ENCODE data around the gene PTDSS2.
"Not testable (repeated sequence)": the region's sequence is repeated elsewhere in the genome, so short reads cannot be mapped to it uniquely, and the experiment has no call there.

The PTDSS2 gene

DNA sequence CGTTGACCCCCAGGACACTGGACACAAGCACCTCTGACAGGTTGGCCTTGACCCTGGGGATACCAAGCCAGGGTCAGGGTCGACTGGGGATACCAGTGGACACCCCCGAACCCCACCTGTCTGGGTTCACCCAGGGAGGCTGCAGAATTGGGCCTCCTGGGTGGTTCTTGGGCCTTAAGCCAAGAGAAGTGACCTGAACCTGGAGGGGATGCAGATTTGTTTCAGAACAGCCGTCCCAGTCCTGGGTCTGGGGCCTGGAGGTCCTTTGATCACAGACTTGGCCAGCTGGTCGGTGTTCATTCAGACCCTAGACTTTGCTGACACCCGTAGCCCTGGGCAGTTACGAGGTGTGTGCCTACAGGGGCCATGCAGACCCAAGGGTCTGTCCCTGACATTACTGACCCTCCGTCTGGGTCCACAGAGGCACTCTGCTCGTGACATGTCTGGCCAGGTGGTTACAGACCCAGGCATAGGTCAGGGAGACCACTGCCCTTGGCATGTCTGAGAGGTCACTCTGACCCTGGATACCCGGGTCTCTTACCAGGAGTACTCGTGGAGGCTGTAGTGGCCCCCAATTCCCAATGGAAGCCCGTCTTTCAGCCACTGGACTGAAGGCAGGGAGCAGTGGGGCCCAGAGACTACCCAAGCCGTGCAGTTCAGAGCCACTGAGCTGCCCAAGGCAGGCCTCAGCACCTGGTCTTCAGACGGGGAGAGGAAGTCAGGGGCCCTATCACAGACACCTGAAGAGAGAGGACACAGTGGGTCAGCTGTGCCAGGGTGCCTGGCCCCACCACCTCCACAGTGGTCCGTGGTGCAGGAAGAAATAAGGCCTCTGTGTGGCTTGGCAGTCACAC lies 41.7 kb upstream of the PTDSS2 start:
- H3K4me3 ChIP-seq (ENCODE audit: low read depth, low read length): no peak overlapping the region
- TF ChIP-seq, protein P1, sequence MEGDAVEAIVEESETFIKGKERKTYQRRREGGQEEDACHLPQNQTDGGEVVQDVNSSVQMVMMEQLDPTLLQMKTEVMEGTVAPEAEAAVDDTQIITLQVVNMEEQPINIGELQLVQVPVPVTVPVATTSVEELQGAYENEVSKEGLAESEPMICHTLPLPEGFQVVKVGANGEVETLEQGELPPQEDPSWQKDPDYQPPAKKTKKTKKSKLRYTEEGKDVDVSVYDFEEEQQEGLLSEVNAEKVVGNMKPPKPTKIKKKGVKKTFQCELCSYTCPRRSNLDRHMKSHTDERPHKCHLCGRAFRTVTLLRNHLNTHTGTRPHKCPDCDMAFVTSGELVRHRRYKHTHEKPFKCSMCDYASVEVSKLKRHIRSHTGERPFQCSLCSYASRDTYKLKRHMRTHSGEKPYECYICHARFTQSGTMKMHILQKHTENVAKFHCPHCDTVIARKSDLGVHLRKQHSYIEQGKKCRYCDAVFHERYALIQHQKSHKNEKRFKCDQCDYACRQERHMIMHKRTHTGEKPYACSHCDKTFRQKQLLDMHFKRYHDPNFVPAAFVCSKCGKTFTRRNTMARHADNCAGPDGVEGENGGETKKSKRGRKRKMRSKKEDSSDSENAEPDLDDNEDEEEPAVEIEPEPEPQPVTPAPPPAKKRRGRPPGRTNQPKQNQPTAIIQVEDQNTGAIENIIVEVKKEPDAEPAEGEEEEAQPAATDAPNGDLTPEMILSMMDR (IDR thresholded peaks at IDR 0.05; ENCODE audit: low read depth, low read length): no peak
- TF ChIP-seq, protein P2, sequence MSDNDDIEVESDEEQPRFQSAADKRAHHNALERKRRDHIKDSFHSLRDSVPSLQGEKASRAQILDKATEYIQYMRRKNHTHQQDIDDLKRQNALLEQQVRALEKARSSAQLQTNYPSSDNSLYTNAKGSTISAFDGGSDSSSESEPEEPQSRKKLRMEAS (IDR thresholded peaks at IDR 0.05; ENCODE audit: low read depth, low read length): no peak
- TF ChIP-seq POLR2A (IDR thresholded peaks at IDR 0.05; ENCODE audit: extremely low read depth, insufficient read length) (no peak), MYC (IDR thresholded peaks at IDR 0.05; ENCODE audit: low read depth, low read length) (no peak)

DNA sequence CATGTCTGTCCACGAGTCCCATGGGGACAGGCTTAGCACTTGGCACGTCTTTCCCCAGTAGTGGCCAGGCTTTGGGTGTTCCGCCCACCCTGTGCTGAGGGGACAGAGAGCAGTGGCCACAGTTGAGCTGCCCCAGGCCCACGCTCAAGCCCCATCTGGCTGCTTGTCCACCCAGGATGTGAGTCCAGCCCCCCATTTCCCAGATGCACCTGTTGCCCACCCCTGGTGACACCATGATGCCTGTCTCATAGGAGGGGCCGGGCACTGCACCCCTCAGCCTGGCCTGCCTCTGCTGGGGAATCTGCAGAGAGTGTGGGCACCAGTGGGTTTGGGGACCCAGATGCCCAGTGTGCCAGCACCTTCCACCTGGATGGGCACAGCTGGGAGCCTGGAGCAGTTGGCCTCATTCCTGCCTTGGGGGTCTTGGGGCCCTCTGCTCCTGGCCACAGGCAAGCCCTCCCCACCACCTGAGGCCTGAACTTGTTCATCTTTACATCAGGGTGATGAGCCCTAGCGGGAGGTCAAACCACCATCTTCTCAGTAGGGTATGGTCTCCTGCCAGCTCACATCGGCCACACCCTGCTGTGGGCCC lies 41.0 kb upstream of the PTDSS2 start:
- no peak for DNase-seq (ENCODE audit: low read depth)
- H3K4me3 ChIP-seq (ENCODE audit: low read depth, low read length): no peak overlapping the region
- TF ChIP-seq, protein P2 (IDR thresholded peaks at IDR 0.05; ENCODE audit: low read depth, low read length): no peak
- TF ChIP-seq POLR2A (IDR thresholded peaks at IDR 0.05; ENCODE audit: extremely low read depth, insufficient read length) (no peak), MYC (IDR thresholded peaks at IDR 0.05; ENCODE audit: low read depth, low read length) (no peak)
- TF ChIP-seq, protein P1 (IDR thresholded peaks at IDR 0.05; ENCODE audit: low read depth, low read length): no peak

More for the DNA sequence above, 41.7 kb upstream of the PTDSS2 start:
- no peak for DNase-seq (ENCODE audit: low read depth)

DNA sequence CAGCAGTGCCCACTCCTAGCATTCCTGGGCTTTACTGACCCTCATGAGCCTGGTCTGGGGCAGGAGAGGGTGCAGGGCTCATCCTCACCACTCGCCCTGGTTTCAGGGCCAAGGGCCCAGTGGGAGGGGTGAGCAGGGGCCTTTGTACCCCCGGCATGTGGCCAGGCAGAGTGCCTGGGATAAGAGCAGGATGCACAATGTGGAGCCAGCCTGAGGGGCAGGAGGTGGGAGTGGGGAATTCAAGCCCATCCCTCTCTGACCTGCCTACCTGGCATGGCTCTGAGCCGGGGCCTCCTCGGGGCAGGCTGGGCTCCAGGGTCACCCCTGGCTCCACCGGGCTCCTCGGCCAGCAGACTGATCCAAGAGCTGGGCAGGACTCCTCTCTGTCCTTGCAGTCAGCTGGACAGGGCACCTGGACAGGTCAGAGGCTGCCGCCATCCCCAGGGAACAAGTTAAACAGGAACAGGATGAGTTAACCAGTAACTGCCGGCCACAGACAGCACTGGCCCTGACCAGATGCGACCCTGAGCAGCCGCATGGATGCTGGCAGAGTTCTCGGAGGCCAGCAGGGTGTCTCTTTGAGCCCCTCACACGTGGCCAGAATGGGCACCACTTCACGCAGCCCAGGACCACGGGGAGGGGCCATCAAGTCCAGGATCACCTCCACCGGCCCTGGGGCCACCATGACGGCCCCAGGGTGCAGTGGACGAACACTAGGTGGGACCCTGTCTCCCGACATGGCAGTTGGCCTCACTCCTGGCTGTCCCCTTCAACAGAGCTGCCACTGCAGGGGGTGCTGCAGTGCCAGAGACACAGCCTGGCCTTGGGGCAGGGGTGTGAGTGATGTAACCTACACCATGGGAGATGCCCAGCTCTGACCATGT lies 40.2 kb upstream of the PTDSS2 start:
- DNase-seq (ENCODE audit: low read depth): no peak
- TF ChIP-seq, protein P2 (IDR thresholded peaks at IDR 0.05; ENCODE audit: low read depth, low read length): no peak
- TF ChIP-seq POLR2A (IDR thresholded peaks at IDR 0.05; ENCODE audit: extremely low read depth, insufficient read length) (no peak), MYC (IDR thresholded peaks at IDR 0.05; ENCODE audit: low read depth, low read length) (no peak)
- TF ChIP-seq, protein P1 (IDR thresholded peaks at IDR 0.05; ENCODE audit: low read depth, low read length): no peak
- no peak overlapping the region for H3K4me3 ChIP-seq (ENCODE audit: low read depth, low read length)

DNA sequence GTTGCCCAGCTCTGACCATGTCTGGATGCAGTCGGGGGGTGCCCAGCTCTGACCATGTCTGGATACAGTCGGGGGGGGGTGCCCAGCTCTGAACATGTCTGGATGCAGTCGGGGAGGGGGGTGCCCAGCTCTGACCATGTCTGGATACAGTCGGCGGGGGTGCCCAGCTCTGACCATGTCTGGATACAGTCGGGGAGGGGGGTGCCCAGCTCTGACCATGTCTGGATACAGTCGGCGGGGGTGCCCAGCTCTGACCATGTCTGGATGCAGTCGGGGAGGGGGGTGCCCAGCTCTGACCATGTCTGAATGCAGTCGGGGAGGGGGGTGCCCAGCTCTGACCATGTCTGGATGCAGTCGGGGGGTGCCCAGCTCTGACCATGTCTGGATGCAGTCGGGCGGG lies 39.4 kb upstream of the PTDSS2 start:
- H3K4me3 ChIP-seq (ENCODE audit: low read depth, low read length); DNase-seq (ENCODE audit: low read depth): not testable (repeated sequence)

DNA sequence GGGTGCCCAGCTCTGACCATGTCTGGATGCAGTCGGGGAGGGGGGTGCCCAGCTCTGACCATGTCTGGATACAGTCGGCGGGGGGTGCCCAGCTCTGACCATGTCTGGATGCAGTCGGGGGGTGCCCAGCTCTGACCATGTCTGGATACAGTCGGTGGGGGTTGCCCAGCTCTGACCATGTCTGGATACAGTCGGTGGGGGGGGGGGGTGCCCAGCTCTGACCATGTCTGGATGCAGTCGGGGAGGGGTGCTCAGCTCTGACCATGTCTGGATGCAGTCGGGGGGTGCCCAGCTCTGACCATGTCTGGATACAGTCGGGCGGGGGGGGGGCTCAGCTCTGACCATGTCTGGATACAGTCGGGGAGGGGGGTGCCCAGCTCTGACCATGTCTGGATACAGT lies 38.6 kb upstream of the PTDSS2 start:
- not testable (repeated sequence) for DNase-seq (ENCODE audit: low read depth); H3K4me3 ChIP-seq (ENCODE audit: low read depth, low read length)

DNA sequence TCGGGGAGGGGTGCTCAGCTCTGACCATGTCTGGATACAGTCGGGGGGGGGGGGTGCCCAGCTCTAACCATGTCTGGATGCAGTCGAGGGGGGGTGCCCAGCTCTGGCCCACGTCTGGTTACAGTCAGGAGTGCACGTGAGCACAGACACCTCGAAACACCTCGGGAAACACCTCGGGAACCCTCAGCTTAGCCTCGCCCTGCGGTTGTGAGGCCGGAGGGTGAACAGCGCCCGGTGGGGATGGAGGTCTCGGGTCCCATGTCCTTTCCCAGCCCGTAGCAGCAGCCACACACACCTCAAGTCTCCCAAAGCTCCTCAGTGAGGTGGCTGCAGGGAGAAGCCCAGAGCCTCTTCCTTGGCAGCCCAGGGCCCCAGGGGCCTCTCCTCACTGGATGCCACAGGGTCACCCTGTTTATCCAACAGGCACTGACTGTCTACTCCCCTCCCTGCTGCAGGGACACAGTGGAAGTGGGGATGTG lies 37.4 kb upstream of the PTDSS2 start:
- TF ChIP-seq, protein P1 (IDR thresholded peaks at IDR 0.05; ENCODE audit: low read depth, low read length): no peak
- TF ChIP-seq POLR2A (IDR thresholded peaks at IDR 0.05; ENCODE audit: extremely low read depth, insufficient read length) (no peak), MYC (IDR thresholded peaks at IDR 0.05; ENCODE audit: low read depth, low read length) (no peak)
- TF ChIP-seq, protein P2 (IDR thresholded peaks at IDR 0.05; ENCODE audit: low read depth, low read length): no peak
- no peak for DNase-seq (ENCODE audit: low read depth)
- H3K4me3 ChIP-seq (ENCODE audit: low read depth, low read length): no peak overlapping the region

All from NB4 (cell line).